HepG2 (cell line): ENCODE measurements around the gene CPT1B. TPM values are rescaled to one million over a fixed set of nuclear protein-coding genes. Genes with fewer than 3 reads are reported as not detected.
A peak's percentile ranks its signal among the peaks of the same experiment; 100 is the strongest.

Experiments used
- AGO1 ChIP-seq: fragments of 200-400 bp; formaldehyde crosslinking; IDR thresholded peaks from 2 replicates; pipeline ENCODE4 v1.6.1; 2017; ENCODE audit warnings: mild to moderate bottlenecking, low read depth, low read length, moderate library complexity; ENCODE audit not compliant: poor library complexity, severe bottlenecking
- ARNTL ChIP-seq: sonication (generic); formaldehyde crosslinking; IDR thresholded peaks from 2 replicates; pipeline ENCODE4 v1.4.0; 2020; ENCODE audit warnings: mild to moderate bottlenecking, missing genetic modification reagents
- BHLHE40 ChIP-seq: IDR thresholded peaks from 2 replicates; pipeline ENCODE4 v1.6.1; 2011; ENCODE audit warnings: low read length, improper control_type of control experiment
- BORCS8-MEF2B ChIP-seq: sonication (generic); formaldehyde crosslinking; IDR thresholded peaks from 2 replicates; pipeline ENCODE4 v1.8.0; 2022; ENCODE audit warnings: mild to moderate bottlenecking, missing genetic modification reagents
- CSRNP1 ChIP-seq: sonication (generic); formaldehyde crosslinking; IDR thresholded peaks from 2 replicates; pipeline ENCODE4 v1.8.1; 2023; ENCODE audit warnings: mild to moderate bottlenecking, missing genetic modification reagents
- GLI4 ChIP-seq: sonication (generic); formaldehyde crosslinking; IDR thresholded peaks from 2 replicates; pipeline ENCODE4 v1.5.1; 2020; ENCODE audit warnings: missing genetic modification reagents, mild to moderate bottlenecking, moderate library complexity, borderline replicate concordance
- KLF16 ChIP-seq, 2 experiments: sonication (generic) in 1 of 2; formaldehyde crosslinking in 1 of 2; IDR thresholded peaks; 2 replicates each; pipeline versions ENCODE4 v1.6.1 to v1.8.0; 2016 to 2023; ENCODE audit warnings: missing genetic modification reagents in 2 of 2, missing compliant biosample characterization in 1 of 2
- MAZ ChIP-seq, 2 experiments: sonication (generic) in 1 of 2; formaldehyde crosslinking in 1 of 2; IDR thresholded peaks; 2 replicates each; pipeline versions ENCODE4 v1.5.0 to v1.6.1; 2012 to 2020; ENCODE audit warnings: low read depth in 2 of 2, mild to moderate bottlenecking in 2 of 2, borderline replicate concordance in 1 of 2, improper control_type of control experiment in 1 of 2, low read length in 1 of 2, missing genetic modification reagents in 1 of 2, moderate library complexity in 1 of 2
- NFYC ChIP-seq: IDR thresholded peaks from 2 replicates; pipeline ENCODE4 v1.6.1; 2016; ENCODE audit warnings: missing genetic modification reagents, missing compliant biosample characterization
- NR1H2 ChIP-seq: sonication (generic); formaldehyde crosslinking; IDR thresholded peaks from 2 replicates; pipeline ENCODE4 v1.8.1; 2022; ENCODE audit warnings: low read depth, missing genetic modification reagents, borderline replicate concordance
- POGZ ChIP-seq: sonication (generic); formaldehyde crosslinking; IDR thresholded peaks from 2 replicates; pipeline ENCODE4 v1.4.0; 2020; ENCODE audit warnings: mild to moderate bottlenecking, missing genetic modification reagents
- REXO4 ChIP-seq: sonication (generic); formaldehyde crosslinking; IDR thresholded peaks from 2 replicates; pipeline ENCODE4 v1.8.0; 2022; ENCODE audit warnings: missing genetic modification reagents, mild to moderate bottlenecking, borderline replicate concordance
- SAFB2 ChIP-seq: sonication (generic); formaldehyde crosslinking; IDR thresholded peaks from 2 replicates; pipeline ENCODE4 v1.5.1; 2020; ENCODE audit warnings: missing genetic modification reagents, low read depth, mild to moderate bottlenecking, borderline replicate concordance
- SNAPC5 ChIP-seq: sonication (generic); formaldehyde crosslinking; IDR thresholded peaks from 2 replicates; pipeline ENCODE4 v1.8.1; 2023; ENCODE audit warnings: mild to moderate bottlenecking, missing genetic modification reagents, borderline replicate concordance
- SNRNP70 ChIP-seq: fragments of 200-400 bp; formaldehyde crosslinking; IDR thresholded peaks from 2 replicates; pipeline ENCODE4 v1.6.1; 2017; ENCODE audit warnings: mild to moderate bottlenecking, low read depth, low read length, moderate library complexity
- SP4 ChIP-seq: sonication (generic); formaldehyde crosslinking; IDR thresholded peaks from 2 replicates; pipeline ENCODE4 v1.8.1; 2023; ENCODE audit warnings: mild to moderate bottlenecking, missing genetic modification reagents
- TAF1 ChIP-seq: sonication (generic); formaldehyde crosslinking; IDR thresholded peaks from 2 replicates; pipeline ENCODE4 v1.4.0; 2020; ENCODE audit warnings: missing genetic modification reagents
- TFDP2 ChIP-seq: sonication (generic); formaldehyde crosslinking; IDR thresholded peaks from 2 replicates; pipeline ENCODE4 v1.4.0; 2020; ENCODE audit warnings: missing genetic modification reagents
- ZC3H4 ChIP-seq: sonication (generic); formaldehyde crosslinking; IDR thresholded peaks from 2 replicates; pipeline ENCODE4 v1.4.0; 2020; ENCODE audit warnings: missing genetic modification reagents, borderline replicate concordance
- ZNF138 ChIP-seq: sonication (generic); formaldehyde crosslinking; IDR thresholded peaks from 2 replicates; pipeline ENCODE4 v1.5.0; 2020; ENCODE audit warnings: mild to moderate bottlenecking, low read depth, missing genetic modification reagents
- ZNF207 ChIP-seq: fragments of 450-650 bp; IDR thresholded peaks from 2 replicates; pipeline ENCODE4 v1.6.1; 2016; ENCODE audit warnings: antibody characterized with exemption, borderline replicate concordance
- ZNF333 ChIP-seq: sonication (generic); formaldehyde crosslinking; IDR thresholded peaks from 2 replicates; pipeline ENCODE4 v1.4.0; 2020; ENCODE audit warnings: mild to moderate bottlenecking, missing genetic modification reagents, borderline replicate concordance
- ZNF414 ChIP-seq: sonication (generic); formaldehyde crosslinking; IDR thresholded peaks from 2 replicates; pipeline ENCODE4 v1.5.0; 2020; ENCODE audit warnings: missing genetic modification reagents
- ZNF451 ChIP-seq: sonication (generic); formaldehyde crosslinking; IDR thresholded peaks from 2 replicates; pipeline ENCODE4 v1.5.0; 2020; ENCODE audit warnings: mild to moderate bottlenecking, missing genetic modification reagents
- ZNF564 ChIP-seq: sonication (generic); formaldehyde crosslinking; IDR thresholded peaks from 2 replicates; pipeline ENCODE4 v1.8.1; 2023; ENCODE audit warnings: mild to moderate bottlenecking, missing genetic modification reagents
- ZNF781 ChIP-seq: sonication (generic); formaldehyde crosslinking; IDR thresholded peaks from 2 replicates; pipeline ENCODE4 v1.5.1; 2020; ENCODE audit warnings: borderline replicate concordance, mild to moderate bottlenecking, missing genetic modification reagents; ENCODE audit errors: not compliant biosample characterization
- ZSCAN22 ChIP-seq: sonication (generic); formaldehyde crosslinking; IDR thresholded peaks from 2 replicates; pipeline ENCODE4 v1.4.0; 2020; ENCODE audit warnings: mild to moderate bottlenecking, missing genetic modification reagents
- polyA plus RNA-seq, 8 experiments: library from polyadenylated mRNA; depleted of rRNA in 3 of 8; stranded (reverse) in 7 of 8; unstranded in 1 of 8; fragments of >200 nt; fragmentation: Illumina TruSeq in 4 of 8; extraction: Trizol in 4 of 8; gene quantifications; 2 replicates each; pipeline versions ENCODE4 v1.2.1 to v1.2.3, GENCODE V29; 2011 to 2016; ENCODE audit warnings: low read depth in 4 of 8, missing spikeins in 1 of 8, mixed read lengths in 1 of 8; ENCODE audit not compliant: insufficient read depth in 1 of 8
- total RNA-seq, 5 experiments: library from RNA; depleted of rRNA; stranded (reverse); fragments of >200 nt; fragmentation: Illumina TruSeq; extraction: Trizol; gene quantifications; 2 replicates each; pipeline ENCODE4 v1.2.3, GENCODE V29; 2016; ENCODE audit warnings: low read depth in 1 of 5

CPT1B gene
- total and polyA plus RNA-seq, 2 of the 13 experiments (the other 11 are each of a cell fraction or from before 2014, with no cell fraction given), result 9.2 to 19.5 TPM

- TF ChIP-seq SNAPC5 (CRISPR knock-in tag) (no peak), POGZ (no peak), CSRNP1 (CRISPR knock-in tag) (0 out of 2 replicates have a peak, but pooled peaks have one; percentile 46), NR1H2 (no peak), KLF16 (CRISPR knock-in tag; IDR thresholded peaks at IDR 0.05) (no peak), ZSCAN22 (no peak), ZNF207 (no peak), ZNF333 (0 out of 2 replicates have a peak, but pooled peaks have one; percentile 38), ZNF564 (CRISPR knock-in tag) (peak; percentile 75; the same call in 1 of the 2 replicates), SAFB2 (CRISPR knock-in tag) (no peak), MAZ (IDR thresholded peaks at IDR 0.05; ENCODE audit: borderline replicate concordance, low read depth, low read length) (no peak), MAZ (CRISPR knock-in tag; IDR thresholded peaks at IDR 0.05; ENCODE audit: low read depth) (0 out of 2 replicates have a peak, but pooled peaks have one; percentile 62), SP4 (CRISPR knock-in tag) (peak; percentile 62; the same call in 1 of the 2 replicates), BORCS8-MEF2B (peak; percentile 60; the same call in 1 of the 2 replicates), ZNF781 (CRISPR knock-in tag) (no peak), GLI4 (CRISPR knock-in tag) (no peak), TFDP2 (CRISPR knock-in tag) (no peak), REXO4 (0 out of 2 replicates have a peak, but pooled peaks have one; percentile 59), BHLHE40 (peak; percentile 41; the same call in 1 of the 2 replicates), NFYC (CRISPR knock-in tag) (peak; percentile 63), ZNF414 (no peak), ZNF451 (0 out of 2 replicates have a peak, but pooled peaks have one; percentile 69), SNRNP70 (no peak), ARNTL (CRISPR knock-in tag) (no peak), ZC3H4 (CRISPR knock-in tag) (no peak), ZNF138 (CRISPR knock-in tag) (no peak), AGO1 (no peak), TAF1 (peak; percentile 42)
Measured at GRCh38 chr22:50622723-50623327, 44.6 kb upstream of the CPT1B start (continued).
